ENCODE data around the gene PLCB1.

PLCB1 gene

DNA sequence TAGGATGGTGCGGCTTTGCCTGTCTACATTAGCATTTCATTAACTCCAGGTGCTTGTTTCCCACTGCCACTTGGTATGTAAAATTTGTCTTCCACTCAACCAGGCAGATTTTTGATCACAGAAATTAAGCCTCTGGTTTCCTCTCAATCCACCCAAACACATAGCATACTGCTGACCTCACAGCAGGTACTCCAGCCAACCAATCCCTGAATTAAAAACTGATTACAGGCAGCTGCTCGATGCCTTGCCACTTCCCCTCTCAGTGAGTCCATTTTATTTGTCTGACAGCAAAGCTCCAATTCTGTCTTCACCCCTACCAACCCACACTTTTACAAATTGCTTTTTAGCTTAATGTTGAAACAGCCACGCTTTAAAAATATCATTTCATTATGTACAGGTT, 95.2 kb downstream of the PLCB1 start:
- Histone ChIP-seq H3K4me3 (ENCODE audit: low read depth in 1 of 2, low read length in 2 of 2) (no peak overlapping the region), H3K27ac (ENCODE audit: low read length) (no peak overlapping the region), H3K4me1 (ENCODE audit: control insufficient read depth in 1 of 2, insufficient read depth in 2 of 2, low read length in 2 of 2) (peaks cover 0 to 8% of the 10 kb centered on the region in 2 donors), H3K27me3 (ENCODE audit: low read depth, low read length) (no peaks in the 10 kb centered on the region), H3K9me3 (ENCODE audit: control insufficient read depth in 1 of 2, low read length in 2 of 2) (no peaks in the 10 kb centered on the region), H3K36me3 (ENCODE audit: control insufficient read depth in 1 of 2, insufficient read depth in 2 of 2, low read length in 2 of 2) (no peaks in the 10 kb centered on the region)

DNA sequence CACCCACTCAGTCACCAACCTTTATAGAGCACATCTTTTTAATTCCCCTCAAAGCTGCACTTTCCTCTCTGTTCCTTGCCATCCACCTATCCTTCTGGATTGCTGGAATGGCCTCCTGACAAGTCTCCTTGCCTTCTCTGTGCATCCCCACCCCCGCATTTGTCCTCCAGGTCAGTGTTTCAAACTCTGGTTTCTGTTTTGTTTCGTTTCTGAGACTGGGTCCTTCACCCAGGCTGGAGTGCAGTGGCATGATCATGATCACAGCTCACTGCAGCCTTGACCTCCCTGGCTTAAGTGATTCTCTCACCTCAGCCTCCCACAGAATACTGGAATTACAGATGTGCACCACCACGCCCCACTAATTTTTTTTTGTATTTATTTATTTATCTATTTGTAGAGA, 96.2 kb downstream of the PLCB1 start:
- Histone ChIP-seq H3K9me3 (ENCODE audit: control insufficient read depth in 1 of 2, low read length in 2 of 2) (no peaks in the 10 kb centered on the region), H3K27ac (ENCODE audit: low read length) (no peak overlapping the region), H3K27me3 (ENCODE audit: low read depth, low read length) (no peaks in the 10 kb centered on the region), H3K4me1 (ENCODE audit: control insufficient read depth in 1 of 2, insufficient read depth in 2 of 2, low read length in 2 of 2) (peaks cover 0 to 8% of the 10 kb centered on the region in 2 donors), H3K36me3 (ENCODE audit: control insufficient read depth in 1 of 2, insufficient read depth in 2 of 2, low read length in 2 of 2) (no peaks in the 10 kb centered on the region), H3K4me3 (ENCODE audit: low read depth in 1 of 2, low read length in 2 of 2) (no peak overlapping the region)

DNA sequence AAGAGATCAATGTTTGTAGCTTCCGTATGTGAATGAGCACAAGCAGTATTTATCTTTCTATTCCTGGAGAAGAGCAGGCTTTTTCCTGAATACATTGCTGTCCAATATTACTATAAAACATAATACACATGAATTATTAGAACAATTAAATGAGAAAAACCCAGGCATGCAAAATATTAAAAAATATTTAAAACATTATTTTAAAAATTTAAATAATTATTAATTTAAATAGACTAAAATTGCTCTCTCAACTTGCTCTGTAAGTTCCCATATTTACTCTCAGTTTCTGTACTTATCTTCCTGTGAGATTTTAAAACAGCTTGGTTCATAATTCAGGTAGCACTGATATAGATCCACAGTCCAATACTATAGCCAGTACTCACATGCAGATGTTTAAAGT, 97.0 kb downstream of the PLCB1 start:
- no peaks in the 10 kb centered on the region for H3K36me3 ChIP-seq (ENCODE audit: control insufficient read depth in 1 of 2, insufficient read depth in 2 of 2, low read length in 2 of 2)
- no peaks in the 10 kb centered on the region for H3K9me3 ChIP-seq (ENCODE audit: control insufficient read depth in 1 of 2, low read length in 2 of 2)
- H3K27me3 ChIP-seq (ENCODE audit: low read depth, low read length), result no peaks in the 10 kb centered on the region
- H3K4me1 ChIP-seq (ENCODE audit: control insufficient read depth in 1 of 2, insufficient read depth in 2 of 2, low read length in 2 of 2), result peaks cover 0 to 11% of the 10 kb centered on the region in 2 donors
- H3K27ac ChIP-seq (ENCODE audit: low read length), result no peak overlapping the region
- H3K4me3 ChIP-seq (ENCODE audit: low read depth in 1 of 2, low read length in 2 of 2), result no peak overlapping the region

DNA sequence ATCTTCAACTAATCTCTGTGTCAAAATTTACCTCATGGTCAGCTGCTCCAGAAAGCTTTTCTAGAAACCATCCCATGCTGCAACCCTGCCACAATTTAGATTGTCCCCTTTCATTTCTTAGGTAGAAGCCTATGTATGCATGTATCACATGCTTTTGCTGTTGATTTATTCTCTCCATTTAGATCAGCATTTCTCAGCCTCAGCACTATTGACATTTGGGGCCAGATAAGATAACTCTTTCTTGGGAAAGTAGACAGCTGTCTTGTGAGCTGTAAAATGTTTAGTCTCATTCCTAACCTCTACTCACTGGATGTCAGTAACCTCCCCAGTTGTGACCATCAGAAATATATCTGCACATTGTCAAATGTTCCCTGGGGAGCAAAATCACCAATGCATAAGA, 99.0 kb downstream of the PLCB1 start:
- no peak overlapping the region for H3K4me3 ChIP-seq (ENCODE audit: low read depth in 1 of 2, low read length in 2 of 2)

GRCh38 chr20:8232332-8232731, 100.3 kb downstream of the PLCB1 start:
- H3K27ac ChIP-seq (ENCODE audit: low read length), result no peak overlapping the region
- H3K4me3 ChIP-seq (ENCODE audit: low read depth in 1 of 2, low read length in 2 of 2), result no peak overlapping the region
- no peaks in the 10 kb centered on the region for H3K9me3 ChIP-seq (ENCODE audit: control insufficient read depth in 1 of 2, low read length in 2 of 2)
- no peaks in the 10 kb centered on the region for H3K36me3 ChIP-seq (ENCODE audit: control insufficient read depth in 1 of 2, insufficient read depth in 2 of 2, low read length in 2 of 2)
- peaks cover 0 to 13% of the 10 kb centered on the region in 2 donors for H3K4me1 ChIP-seq (ENCODE audit: control insufficient read depth in 1 of 2, insufficient read depth in 2 of 2, low read length in 2 of 2)
- H3K27me3 ChIP-seq (ENCODE audit: low read depth, low read length), result no peaks in the 10 kb centered on the region

More for the DNA sequence above, 99.0 kb downstream of the PLCB1 start:
- Histone ChIP-seq H3K9me3 (ENCODE audit: control insufficient read depth in 1 of 2, low read length in 2 of 2) (no peaks in the 10 kb centered on the region), H3K27ac (ENCODE audit: low read length) (no peak overlapping the region), H3K27me3 (ENCODE audit: low read depth, low read length) (no peaks in the 10 kb centered on the region), H3K36me3 (ENCODE audit: control insufficient read depth in 1 of 2, insufficient read depth in 2 of 2, low read length in 2 of 2) (no peaks in the 10 kb centered on the region), H3K4me1 (ENCODE audit: control insufficient read depth in 1 of 2, insufficient read depth in 2 of 2, low read length in 2 of 2) (peaks cover 0 to 13% of the 10 kb centered on the region in 2 donors)

DNA sequence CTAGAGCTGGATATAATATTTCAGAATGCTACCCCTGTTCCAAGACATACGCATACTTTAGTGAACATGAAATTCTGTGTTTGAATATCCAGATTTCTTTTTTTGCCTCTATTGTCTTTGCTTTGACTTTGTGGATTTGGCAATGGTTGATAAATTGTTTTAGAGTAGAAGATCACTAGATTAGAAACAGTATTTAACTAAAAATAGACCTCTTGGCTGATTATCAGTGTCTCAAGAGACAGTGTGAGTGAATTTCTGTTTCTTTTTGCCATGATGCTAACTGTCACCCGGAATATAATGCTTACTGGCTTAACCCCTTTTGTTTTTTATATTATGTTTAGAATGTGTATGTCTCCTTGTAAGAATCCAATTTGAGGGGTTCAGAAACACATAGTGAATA, 102.5 kb downstream of the PLCB1 start:
- no peaks in the 10 kb centered on the region for H3K27me3 ChIP-seq (ENCODE audit: low read depth, low read length)
- H3K36me3 ChIP-seq (ENCODE audit: control insufficient read depth in 1 of 2, insufficient read depth in 2 of 2, low read length in 2 of 2), result no peaks in the 10 kb centered on the region
- no peak overlapping the region for H3K27ac ChIP-seq (ENCODE audit: low read length)
- H3K4me3 ChIP-seq (ENCODE audit: low read depth in 1 of 2, low read length in 2 of 2), result no peak overlapping the region
- H3K4me1 ChIP-seq (ENCODE audit: control insufficient read depth in 1 of 2, insufficient read depth in 2 of 2, low read length in 2 of 2), result peaks cover 0 to 13% of the 10 kb centered on the region in 2 donors
- H3K9me3 ChIP-seq (ENCODE audit: control insufficient read depth in 1 of 2, low read length in 2 of 2), result no peaks in the 10 kb centered on the region

DNA sequence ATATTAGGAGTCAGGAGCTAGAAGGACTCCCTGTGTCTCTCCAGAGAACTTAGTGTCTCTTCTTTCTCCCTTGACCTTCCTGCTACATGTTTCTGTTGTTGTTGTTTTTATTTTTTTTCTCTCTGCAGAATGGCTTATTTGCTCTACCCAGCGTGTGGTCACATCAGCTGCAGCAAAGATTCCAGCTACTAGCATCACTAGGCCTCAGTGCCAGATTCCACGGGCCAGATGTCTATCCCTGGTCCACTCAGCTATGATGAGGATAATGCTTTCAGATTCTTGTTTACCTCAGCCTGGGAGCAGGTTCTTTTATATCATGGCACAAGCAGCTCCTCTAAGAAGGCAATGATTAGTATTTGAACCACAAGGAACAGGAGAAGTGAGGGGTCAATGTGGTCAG, 110.0 kb downstream of the PLCB1 start:
- H3K4me1 ChIP-seq (ENCODE audit: control insufficient read depth in 1 of 2, insufficient read depth in 2 of 2, low read length in 2 of 2), result peaks cover 0 to 20% of the 10 kb centered on the region in 2 donors
- no peak overlapping the region for H3K4me3 ChIP-seq (ENCODE audit: low read depth in 1 of 2, low read length in 2 of 2)
- no peaks in the 10 kb centered on the region for H3K27me3 ChIP-seq (ENCODE audit: low read depth, low read length)
- no peaks in the 10 kb centered on the region for H3K9me3 ChIP-seq (ENCODE audit: control insufficient read depth in 1 of 2, low read length in 2 of 2)
- no peaks in the 10 kb centered on the region for H3K36me3 ChIP-seq (ENCODE audit: control insufficient read depth in 1 of 2, insufficient read depth in 2 of 2, low read length in 2 of 2)
- no peak overlapping the region for H3K27ac ChIP-seq (ENCODE audit: low read length)

DNA sequence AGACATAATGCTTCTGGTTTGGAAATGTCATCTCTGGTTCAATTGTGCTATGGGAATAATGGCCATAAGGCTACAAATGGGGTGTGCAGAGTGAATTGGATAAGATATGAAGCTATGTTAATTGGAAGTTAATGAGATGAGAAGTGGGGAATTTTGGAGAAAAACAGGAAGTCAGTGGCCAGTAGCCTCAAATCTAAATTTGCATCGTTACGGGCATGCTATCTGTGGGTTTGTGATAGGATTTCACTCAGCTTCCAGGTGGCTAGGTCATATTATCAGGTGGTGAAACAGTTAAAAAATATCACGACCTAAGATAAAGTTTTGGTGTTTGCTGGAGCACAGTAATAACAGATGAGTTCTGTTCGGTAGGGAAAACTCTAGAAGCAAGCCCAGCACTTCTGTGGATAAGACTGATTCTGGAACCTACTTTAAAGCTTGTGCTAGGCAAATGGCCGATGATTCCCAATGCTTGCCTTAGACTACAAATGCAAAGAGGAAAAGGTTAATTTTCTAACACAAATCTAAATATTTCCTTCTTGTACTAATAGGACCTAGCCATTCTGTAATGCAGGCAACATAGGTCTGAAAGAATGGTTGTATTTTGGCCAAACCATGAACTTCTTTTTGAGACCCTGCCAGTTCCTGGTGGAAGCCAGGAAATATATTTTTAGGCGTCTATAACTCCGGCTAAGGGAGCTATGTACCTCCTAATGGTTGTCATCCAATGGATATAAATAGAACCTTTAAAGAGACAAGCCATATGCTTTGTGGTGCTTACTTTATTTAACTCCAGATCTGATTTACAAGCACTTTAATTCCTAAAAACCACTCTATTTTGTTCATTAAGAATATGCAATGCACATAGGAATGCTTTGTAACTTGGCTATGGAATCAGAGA, 111.0 kb downstream of the PLCB1 start:
- Histone ChIP-seq H3K36me3 (ENCODE audit: control insufficient read depth in 1 of 2, insufficient read depth in 2 of 2, low read length in 2 of 2) (no peaks in the 10 kb centered on the region), H3K4me1 (ENCODE audit: control insufficient read depth in 1 of 2, insufficient read depth in 2 of 2, low read length in 2 of 2) (peaks cover 0 to 20% of the 10 kb centered on the region in 2 donors), H3K4me3 (ENCODE audit: low read depth in 1 of 2, low read length in 2 of 2) (no peak overlapping the region), H3K9me3 (ENCODE audit: control insufficient read depth in 1 of 2, low read length in 2 of 2) (no peaks in the 10 kb centered on the region), H3K27ac (ENCODE audit: low read length) (no peak overlapping the region), H3K27me3 (ENCODE audit: low read depth, low read length) (no peaks in the 10 kb centered on the region)

GRCh38 chr20:8244637-8245036, 112.6 kb downstream of the PLCB1 start:
- Histone ChIP-seq H3K36me3 (ENCODE audit: control insufficient read depth in 1 of 2, insufficient read depth in 2 of 2, low read length in 2 of 2) (no peaks in the 10 kb centered on the region), H3K4me3 (ENCODE audit: low read depth in 1 of 2, low read length in 2 of 2) (no peak overlapping the region), H3K27ac (ENCODE audit: low read length) (no peak overlapping the region), H3K27me3 (ENCODE audit: low read depth, low read length) (no peaks in the 10 kb centered on the region), H3K4me1 (ENCODE audit: control insufficient read depth in 1 of 2, insufficient read depth in 2 of 2, low read length in 2 of 2) (peaks cover 0 to 20% of the 10 kb centered on the region in 2 donors), H3K9me3 (ENCODE audit: control insufficient read depth in 1 of 2, low read length in 2 of 2) (no peaks in the 10 kb centered on the region)

DNA sequence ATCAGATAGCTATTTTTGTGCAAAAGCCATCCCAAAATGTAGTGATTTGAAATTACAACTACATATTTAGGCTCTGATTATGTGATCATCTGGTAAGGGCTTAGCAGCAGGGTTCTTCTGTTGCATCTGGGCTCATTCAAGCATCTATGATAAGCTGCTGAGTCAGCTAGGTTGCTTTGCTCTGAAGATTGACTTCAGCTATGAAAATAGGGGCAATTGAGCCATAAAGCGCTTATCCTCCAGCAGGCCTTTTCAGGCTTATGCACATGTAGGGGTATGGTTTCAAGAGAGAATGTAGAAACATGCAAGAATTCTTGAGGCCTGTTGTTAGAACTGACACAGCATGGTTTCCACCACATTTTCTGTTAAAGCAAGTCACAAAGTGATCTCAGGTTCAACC, 114.1 kb downstream of the PLCB1 start:
- H3K27ac ChIP-seq (ENCODE audit: low read length), result no peak overlapping the region
- no peaks in the 10 kb centered on the region for H3K36me3 ChIP-seq (ENCODE audit: control insufficient read depth in 1 of 2, insufficient read depth in 2 of 2, low read length in 2 of 2)
- H3K4me3 ChIP-seq (ENCODE audit: low read depth in 1 of 2, low read length in 2 of 2), result no peak overlapping the region
- peaks cover 0 to 20% of the 10 kb centered on the region in 2 donors for H3K4me1 ChIP-seq (ENCODE audit: control insufficient read depth in 1 of 2, insufficient read depth in 2 of 2, low read length in 2 of 2)
- no peaks in the 10 kb centered on the region for H3K27me3 ChIP-seq (ENCODE audit: low read depth, low read length)
- no peaks in the 10 kb centered on the region for H3K9me3 ChIP-seq (ENCODE audit: control insufficient read depth in 1 of 2, low read length in 2 of 2)

DNA sequence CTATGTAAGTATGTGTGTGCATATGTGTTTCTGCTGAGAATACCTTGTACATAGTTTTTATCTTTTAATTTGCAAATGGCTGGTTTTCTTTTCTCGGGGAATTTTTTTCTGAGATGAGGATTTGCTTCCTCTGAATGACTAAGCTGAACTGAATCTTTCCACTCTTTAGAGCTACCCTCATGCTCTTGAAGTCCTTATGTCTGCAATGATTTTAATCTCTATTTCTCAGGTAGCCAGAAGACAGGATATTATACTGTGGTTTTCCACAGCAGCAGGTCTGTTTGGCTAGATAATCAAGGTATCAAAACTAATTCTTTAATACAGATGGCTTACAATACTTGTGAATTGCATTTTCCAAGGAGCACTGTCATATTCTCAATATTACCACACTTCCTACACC, 114.7 kb downstream of the PLCB1 start:
- H3K27ac ChIP-seq (ENCODE audit: low read length), result no peak overlapping the region
- no peak overlapping the region for H3K4me3 ChIP-seq (ENCODE audit: low read depth in 1 of 2, low read length in 2 of 2)
- H3K36me3 ChIP-seq (ENCODE audit: control insufficient read depth in 1 of 2, insufficient read depth in 2 of 2, low read length in 2 of 2), result no peaks in the 10 kb centered on the region
- H3K4me1 ChIP-seq (ENCODE audit: control insufficient read depth in 1 of 2, insufficient read depth in 2 of 2, low read length in 2 of 2), result peaks cover 0 to 20% of the 10 kb centered on the region in 2 donors
- no peaks in the 10 kb centered on the region for H3K27me3 ChIP-seq (ENCODE audit: low read depth, low read length)
- H3K9me3 ChIP-seq (ENCODE audit: control insufficient read depth in 1 of 2, low read length in 2 of 2), result no peaks in the 10 kb centered on the region

DNA sequence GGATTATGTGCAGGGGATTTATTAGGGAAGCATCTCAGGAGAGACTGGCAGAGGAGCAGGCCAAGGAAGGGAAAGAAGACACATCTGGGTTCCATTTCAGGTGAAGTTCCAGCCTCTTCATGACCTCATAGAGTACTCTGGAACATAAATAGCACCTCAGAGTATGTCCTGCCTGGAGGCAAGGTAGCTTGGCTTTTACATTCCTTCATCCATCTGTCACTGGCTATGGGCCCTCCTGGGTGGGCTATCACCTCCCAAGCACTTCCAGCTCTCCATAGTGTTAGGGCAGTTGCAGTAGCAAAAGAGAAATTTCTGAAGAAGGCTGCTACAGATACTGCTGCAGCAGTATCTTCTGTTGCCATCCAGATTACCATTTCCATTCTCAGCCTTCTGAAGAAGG, 116.0 kb downstream of the PLCB1 start:
- no peak overlapping the region for H3K27ac ChIP-seq (ENCODE audit: low read length)
- H3K4me3 ChIP-seq (ENCODE audit: low read depth in 1 of 2, low read length in 2 of 2), result no peak overlapping the region
- H3K36me3 ChIP-seq (ENCODE audit: control insufficient read depth in 1 of 2, insufficient read depth in 2 of 2, low read length in 2 of 2), result no peaks in the 10 kb centered on the region
- no peaks in the 10 kb centered on the region for H3K9me3 ChIP-seq (ENCODE audit: control insufficient read depth in 1 of 2, low read length in 2 of 2)
- H3K27me3 ChIP-seq (ENCODE audit: low read depth, low read length), result no peaks in the 10 kb centered on the region
- peaks cover 0 to 14% of the 10 kb centered on the region in 2 donors for H3K4me1 ChIP-seq (ENCODE audit: control insufficient read depth in 1 of 2, insufficient read depth in 2 of 2, low read length in 2 of 2)
